Left lobe of liver (tissue), 2 donors: ENCODE results near the gene SLC35D2. TPM values are rescaled to one million over a fixed set of nuclear protein-coding genes. Genes with fewer than 3 reads are reported as not detected.

Experiments
- ATAC-seq: fragments of 200-7000 bp; cut with Tn5 transposase; one replicate; pipeline ENCODE4 v1.9.1; 2020; ENCODE audit warnings: mild to moderate bottlenecking, moderate library complexity
- DNase-seq: peaks from one replicate; pipeline ENCODE4 v3.0.0-alpha.2; 2020; ENCODE audit warnings: low spot score
- total RNA-seq: library from RNA; stranded (reverse); gene quantifications from one replicate; pipeline ENCODE4 v1.2.1, GENCODE V29; 2021
- donor health status: DM: no; HTN: no; CAD: no; lungs with moderate emphysema.
- donor health status: DM: no; HTN: yes; CAD: no.

Gene SLC35D2
- total RNA-seq = 33.2 TPM

GRCh38 chr9:96383165-96383942 is at the start of gene SLC35D2:
Gene SLC35D2, minus strand, starts transcription at chr9:96383711. Its CDS starts 77 bp downstream, at chr9:96383634.
- DNase-seq (peak; percentile 88), ATAC-seq (peak; percentile 95)

- DNase-seq (no peak), ATAC-seq (no peak)
Observed at GRCh38 chr9:96430377-96430776, 46.9 kb upstream of the SLC35D2 start.

GRCh38 chr9:96429732-96430131 is 46.2 kb upstream of the SLC35D2 start:
- ATAC-seq (no peak), DNase-seq (no peak)

- ATAC-seq (no peak), DNase-seq (no peak)
Observed at GRCh38 chr9:96425500-96426169, 42.1 kb upstream of the SLC35D2 start.

GRCh38 chr9:96423985-96424336 is 40.5 kb upstream of the SLC35D2 start:
- no peak for DNase-seq
- no peak for ATAC-seq

DNA sequence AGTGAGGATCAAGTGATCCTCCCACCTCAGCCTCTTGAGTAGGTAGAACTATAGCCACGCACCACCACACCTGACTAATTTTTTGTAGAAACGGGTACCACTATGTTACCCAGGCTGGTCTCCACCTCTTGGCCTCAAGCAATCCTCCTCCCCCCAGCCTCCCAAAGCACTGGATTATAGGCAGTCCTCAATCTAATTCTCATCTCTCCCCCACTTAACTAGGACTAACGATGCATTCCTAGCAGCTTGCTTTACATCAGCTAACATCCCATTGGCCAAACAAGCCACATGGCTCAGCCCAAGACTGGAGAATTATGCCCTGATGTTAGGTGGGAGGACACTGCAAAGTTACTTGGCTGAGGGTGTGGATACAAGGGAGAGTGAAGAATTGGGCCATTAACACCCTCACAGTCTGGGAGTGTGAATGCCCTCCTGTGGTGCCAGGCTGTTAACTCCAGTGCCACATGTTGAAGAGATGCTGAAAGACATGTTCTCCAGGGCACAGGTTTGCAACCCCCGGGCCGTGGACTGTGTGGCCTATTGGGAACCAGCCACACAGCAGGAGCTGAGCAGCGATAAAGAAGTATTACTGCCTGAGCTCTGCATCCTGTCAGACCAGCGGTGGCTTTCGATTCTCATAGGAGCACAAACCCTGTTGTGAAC is 39.9 kb upstream of the SLC35D2 start:
- no peak for DNase-seq
- no peak for ATAC-seq

- peak; percentile 70 for DNase-seq
- peak; percentile 27 for ATAC-seq
Observed at GRCh38 chr9:96420468-96421219, 37.1 kb upstream of the SLC35D2 start.

DNA sequence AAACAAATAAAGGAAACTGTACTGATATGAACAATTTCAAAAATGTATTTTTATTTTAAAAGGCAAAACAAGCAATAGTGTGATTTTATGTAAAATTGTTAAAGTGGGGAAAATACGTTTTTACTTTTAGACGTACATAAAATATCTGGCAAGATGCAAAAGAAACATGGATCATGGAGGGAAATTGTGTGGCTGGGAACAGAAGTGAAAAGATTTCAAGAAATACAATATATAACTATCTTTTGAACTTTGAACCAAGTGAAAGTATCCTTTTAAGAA is 36.1 kb upstream of the SLC35D2 start:
- ATAC-seq (no peak), DNase-seq (no peak)

DNA sequence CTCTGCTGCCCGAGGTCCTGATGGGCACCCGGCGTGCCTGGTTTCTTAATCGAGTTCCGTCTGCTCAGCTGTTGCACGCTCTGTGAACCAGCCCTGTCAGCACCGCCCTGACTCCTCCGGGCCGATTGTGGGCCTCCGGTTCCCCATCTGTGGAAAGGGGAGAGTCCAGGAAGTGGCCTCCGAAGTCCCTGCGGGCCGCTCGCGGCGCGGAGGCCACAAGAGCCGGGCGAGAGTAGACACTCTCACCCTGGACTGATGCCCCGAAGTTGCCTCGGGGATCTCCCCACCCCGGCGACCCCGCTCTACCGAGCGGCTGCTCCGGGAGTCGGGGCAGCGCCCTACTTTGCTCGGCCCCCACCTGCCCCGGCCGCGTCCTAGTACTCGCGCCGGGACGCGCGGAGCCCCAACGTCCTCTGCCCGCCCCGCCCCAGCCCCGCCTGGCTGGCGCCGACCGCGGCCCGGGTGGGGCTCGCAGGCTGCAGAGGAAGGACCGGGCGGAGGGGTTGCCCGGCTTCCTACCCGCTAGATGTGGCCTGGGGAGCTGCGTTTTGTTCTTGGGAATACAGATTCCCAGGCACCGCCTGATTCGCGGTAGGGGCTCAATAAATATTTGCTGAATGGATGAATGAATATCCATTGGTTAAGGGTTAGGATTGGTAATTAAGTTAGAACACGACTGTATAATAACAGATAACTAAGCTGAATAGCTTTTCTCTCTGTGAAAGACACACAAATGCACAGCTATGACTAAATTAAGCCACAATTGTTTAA is 35.6 kb upstream of the SLC35D2 start:
- DNase-seq (peak; percentile 83), ATAC-seq (peak; percentile 70)

DNA sequence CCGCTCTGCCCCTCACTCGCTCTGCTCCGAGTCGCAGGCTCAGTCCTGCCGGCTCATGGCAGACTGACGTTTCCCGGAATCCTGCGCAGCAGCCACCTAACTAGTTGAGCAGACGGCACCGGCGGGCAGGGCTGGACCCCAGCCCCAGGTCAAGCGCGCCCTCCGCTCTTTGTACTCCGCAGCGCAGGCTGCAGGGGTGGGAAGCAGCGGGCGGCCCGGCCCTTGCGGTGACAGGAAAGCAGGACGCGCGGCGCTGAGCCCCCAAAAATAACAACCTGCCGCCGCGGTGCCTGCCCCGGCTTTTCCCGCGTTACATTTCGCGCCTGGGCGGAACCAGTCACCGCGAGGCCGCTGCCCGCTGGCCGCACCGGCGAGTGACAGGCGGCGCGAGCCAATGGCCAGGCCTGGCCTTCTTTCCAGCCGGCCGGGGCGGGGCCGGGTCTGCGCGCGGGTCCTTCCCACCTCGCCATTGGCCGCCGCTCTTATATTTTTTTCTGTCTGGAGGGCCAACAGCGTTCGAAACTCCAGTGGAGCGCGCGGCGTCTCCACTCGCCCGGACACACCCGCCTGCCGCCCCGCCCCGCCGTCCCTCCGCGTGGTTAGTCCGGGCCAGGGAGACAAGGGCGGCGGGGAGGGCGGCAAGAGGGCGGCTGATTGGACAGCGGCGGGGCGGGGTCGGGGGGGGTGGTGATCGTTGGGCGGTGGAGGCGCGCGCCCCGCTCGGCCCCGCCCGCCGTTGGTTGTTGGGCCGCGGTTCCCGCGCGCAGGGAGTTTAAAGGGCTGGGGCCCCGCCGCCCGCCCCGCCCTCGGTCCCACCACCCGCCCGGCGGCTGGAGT is 34.8 kb upstream of the SLC35D2 start, which contains the start of gene ZNF367:
ZNF367 (minus strand) TSS at position 288 of the 837 bp plus-strand sequence. CDS start 338 bp downstream, outside the sequence.
- ATAC-seq (peak; percentile 77), DNase-seq (peak; percentile 98)

GRCh38 chr9:96417661-96418082 is 34.2 kb upstream of the SLC35D2 start:
- DNase-seq (peak; percentile 58), ATAC-seq (no peak)

- peak; percentile 38 for ATAC-seq
Observed at GRCh38 chr9:96417051-96417586, 33.6 kb upstream of the SLC35D2 start.

GRCh38 chr9:96413302-96414221 is 30.1 kb upstream of the SLC35D2 start:
- DNase-seq = no peak
- no peak for ATAC-seq

More at GRCh38 chr9:96417051-96417586, 33.6 kb upstream of the SLC35D2 start:
- DNase-seq = peak; percentile 95

GRCh38 chr9:96412174-96412913 is 28.8 kb upstream of the SLC35D2 start:
- ATAC-seq = no peak
- DNase-seq = no peak

- no peak for ATAC-seq
- DNase-seq = no peak
Observed at GRCh38 chr9:96411129-96411838, 27.8 kb upstream of the SLC35D2 start.

- DNase-seq = no peak
- peak; percentile 80 for ATAC-seq
Observed at GRCh38 chr9:96408409-96409280, 25.1 kb upstream of the SLC35D2 start.
